Esophagus (tissue), 2 donors: ENCODE measurements around the gene TNPO2. TPM values are rescaled to one million over a fixed set of nuclear protein-coding genes. Genes with fewer than 3 reads are reported as not detected.
"Not testable (repeated sequence)": the region's sequence is repeated elsewhere in the genome, so short reads cannot be mapped to it uniquely, and the experiment has no call there.

Experiments used
- H3K27ac ChIP-seq, 2 donors: one replicate each; pipeline ENCODE4 v1.5.1; 2013; ENCODE audit warnings: low read depth in 2 of 2, mild to moderate bottlenecking in 2 of 2, inconsistent platforms in 1 of 2, low read length in 1 of 2, moderate library complexity in 1 of 2
- H3K27me3 ChIP-seq, 2 donors: one replicate each; pipeline ENCODE4 v1.6.1; 2013; ENCODE audit warnings: low read length in 2 of 2, control low read depth in 1 of 2, mild to moderate bottlenecking in 1 of 2; ENCODE audit not compliant: insufficient read depth in 2 of 2, control insufficient read depth in 1 of 2
- H3K36me3 ChIP-seq, 2 donors: one replicate each; pipeline ENCODE4 v1.6.1; 2013; ENCODE audit warnings: low read length in 1 of 2; ENCODE audit not compliant: control insufficient read depth in 2 of 2, insufficient read depth in 2 of 2
- H3K4me1 ChIP-seq, 2 donors: one replicate each; pipeline ENCODE4 v1.6.1; 2013; ENCODE audit warnings: low read length in 1 of 2; ENCODE audit not compliant: control insufficient read depth in 2 of 2, insufficient read depth in 2 of 2
- H3K4me3 ChIP-seq, 2 donors: one replicate each; pipeline ENCODE4 v1.5.1; 2013; ENCODE audit warnings: low read length in 2 of 2, mild to moderate bottlenecking in 2 of 2, low read depth in 1 of 2, moderate library complexity in 1 of 2
- H3K9me3 ChIP-seq, 2 donors: one replicate each; pipeline ENCODE4 v1.6.1; 2013; ENCODE audit warnings: mild to moderate bottlenecking in 2 of 2, low read depth in 1 of 2, low read length in 1 of 2, moderate library complexity in 1 of 2; ENCODE audit not compliant: control insufficient read depth in 2 of 2, insufficient read depth in 1 of 2
- WGBS, 2 donors: extraction: QIAGEN DNeasy Blood & Tissue Kit; methylation state at CpG; one replicate each; pipeline ENCODE4 v1.1.7; 2013; 5-methylcytosine and 5-hydroxymethylcytosine counted together
- polyA plus RNA-seq, 2 donors: library from polyadenylated mRNA; stranded (reverse); fragments of 200-250 nt; gene quantifications; one replicate each; pipeline ENCODE4 v1.2.3, GENCODE V29; 2013
- donor health status: healthy with polysubstance abuse.
- donor health status: Bipolar disorder and iron deficiency.

Gene TNPO2
- polyA plus RNA-seq, 2 donors: 29.7 to 37.2 TPM

DNA sequence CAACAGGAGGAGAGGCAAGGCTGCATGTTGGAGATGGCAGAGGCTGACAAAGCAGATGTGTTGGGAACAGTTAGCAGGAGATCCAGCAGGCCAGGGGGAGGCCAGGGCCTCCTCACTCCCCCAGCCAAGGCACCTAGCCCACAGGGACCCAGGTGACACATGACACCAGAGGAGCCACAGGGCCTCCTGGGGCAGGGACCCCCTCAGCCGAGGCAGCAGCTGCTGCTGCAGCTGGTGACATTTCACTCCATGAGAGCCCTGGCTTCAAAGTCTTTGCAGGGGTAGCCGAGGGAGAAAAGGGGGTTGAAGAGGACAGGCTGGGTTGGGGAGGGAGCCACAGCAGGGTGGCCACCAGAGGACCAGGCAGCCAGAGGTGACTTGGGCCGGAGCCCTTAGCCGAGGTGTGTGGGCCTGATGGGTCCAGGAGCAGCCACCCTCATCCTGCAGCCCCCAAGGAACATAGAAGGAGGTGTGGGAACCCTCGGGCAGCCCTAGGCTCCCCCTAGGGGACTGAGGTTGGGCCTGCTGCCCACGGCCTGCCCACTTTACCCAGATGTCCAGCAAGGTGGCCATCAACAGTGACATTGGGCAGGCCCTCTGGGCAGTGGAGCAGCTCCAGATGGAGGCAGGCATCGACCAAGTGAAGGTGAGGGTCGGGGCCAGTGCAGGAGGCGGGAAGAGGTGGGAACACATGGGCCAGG is 36.1 kb downstream of the TNPO2 start, which contains the start of gene GNG14:
Gene GNG14, plus strand, starts transcription at position 503 of the 701 bp plus-strand sequence. Its CDS starts 51 bp downstream, at position 554.
- no peaks in the 10 kb centered on the region for H3K27me3 ChIP-seq
- 85 to 88% methylated on average over 9 of the region's 9 CpGs for WGBS, 2 donors
- no peak within 1 kb of the TSS for H3K27ac ChIP-seq
- peaks cover 0 to 7% of the 10 kb centered on the region in 2 donors for H3K36me3 ChIP-seq
- H3K9me3 ChIP-seq: no peaks in the 10 kb centered on the region
- no peaks in the 10 kb centered on the region for H3K4me1 ChIP-seq
- no peak within 1 kb of the TSS for H3K4me3 ChIP-seq

DNA sequence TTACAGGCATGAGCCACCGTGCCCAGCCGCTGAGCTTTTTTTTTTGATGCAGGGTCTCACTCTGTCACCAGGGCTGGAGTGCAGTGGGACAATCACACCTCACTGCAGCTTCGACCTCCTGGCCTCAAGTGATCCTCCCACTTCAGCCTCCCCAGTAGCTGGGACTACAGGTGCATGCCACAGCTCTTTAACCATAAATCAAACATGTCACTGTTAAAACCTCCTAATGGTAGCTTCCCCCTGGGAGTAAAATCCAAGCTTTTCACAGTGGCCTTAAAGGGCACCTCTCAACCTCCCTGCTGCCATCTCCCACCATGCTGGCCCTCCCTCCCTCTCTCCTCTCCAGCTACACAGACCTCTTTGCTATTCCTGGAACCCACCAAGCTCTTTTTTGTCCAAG is 37.9 kb downstream of the TNPO2 start:
- no peak overlapping the region for H3K4me3 ChIP-seq
- WGBS, 2 donors: 84 to 88% methylated on average over 3 of the region's 3 CpGs
- no peak overlapping the region for H3K27ac ChIP-seq
- no peaks in the 10 kb centered on the region for H3K27me3 ChIP-seq
- no peaks in the 10 kb centered on the region for H3K9me3 ChIP-seq
- peaks cover 0 to 7% of the 10 kb centered on the region in 2 donors for H3K36me3 ChIP-seq
- no peaks in the 10 kb centered on the region for H3K4me1 ChIP-seq

DNA sequence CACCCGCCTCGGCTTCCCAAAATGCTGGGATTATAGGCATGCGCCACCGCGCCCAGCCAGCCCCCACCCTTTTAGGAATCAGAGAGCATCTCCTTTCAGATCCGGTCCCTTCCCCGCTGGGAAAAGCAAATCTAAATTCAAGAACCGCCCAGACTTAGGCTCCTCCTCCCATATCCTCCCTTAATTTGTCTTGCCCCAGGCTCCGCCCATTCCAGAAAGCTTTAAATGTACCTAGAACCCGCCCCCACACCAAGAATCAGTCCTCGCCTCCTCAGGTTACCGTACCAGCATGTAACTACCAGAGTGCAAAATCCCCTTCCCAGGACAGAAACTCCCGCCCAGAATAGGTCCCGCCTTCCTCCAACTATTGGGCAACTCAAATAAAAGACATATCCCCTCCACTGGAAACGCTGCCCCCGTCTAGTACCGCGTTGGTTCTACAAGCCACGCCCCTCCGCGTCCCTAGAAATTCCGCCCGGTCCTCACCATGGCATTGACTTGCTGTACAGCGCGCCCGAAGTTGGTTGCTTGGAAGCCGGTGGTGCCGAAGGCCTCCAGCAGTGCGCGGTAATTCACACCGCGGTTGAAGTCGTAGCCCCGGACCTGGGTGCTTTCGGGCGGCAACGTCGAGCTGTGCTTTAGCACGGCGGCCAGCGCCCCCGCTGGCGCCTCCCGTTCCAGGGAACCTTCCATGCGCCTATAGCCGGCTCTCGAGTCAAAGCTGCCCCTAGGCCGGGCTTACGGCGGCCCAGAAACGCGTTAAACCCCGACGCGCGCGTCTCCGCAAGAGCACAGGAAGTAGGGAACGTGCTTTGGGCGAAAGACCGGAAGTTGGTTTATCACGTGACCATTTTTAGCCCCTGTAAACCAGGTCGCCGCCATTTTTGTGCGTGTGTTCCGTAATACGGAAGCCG is 42.4 kb downstream of the TNPO2 start, which contains the start of gene DHPS:
Gene DHPS, minus strand, starts transcription at position 807 of the 914 bp plus-strand sequence. Its CDS starts 114 bp downstream, at position 693.
- Histone ChIP-seq H3K4me1 (peaks cover 0 to 5% of the 10 kb centered on the region in 2 donors), H3K4me3 (peak within 1 kb of the TSS; percentile 87 to 92), H3K9me3 (no peaks in the 10 kb centered on the region), H3K27me3 (no peaks in the 10 kb centered on the region), H3K27ac (peak within 1 kb of the TSS; percentile 99 to 100), H3K36me3 (peaks cover 11 to 20% of the 10 kb centered on the region in 2 donors)
- WGBS, 2 donors: 0% methylated on average over 68 of the region's 68 CpGs

DNA sequence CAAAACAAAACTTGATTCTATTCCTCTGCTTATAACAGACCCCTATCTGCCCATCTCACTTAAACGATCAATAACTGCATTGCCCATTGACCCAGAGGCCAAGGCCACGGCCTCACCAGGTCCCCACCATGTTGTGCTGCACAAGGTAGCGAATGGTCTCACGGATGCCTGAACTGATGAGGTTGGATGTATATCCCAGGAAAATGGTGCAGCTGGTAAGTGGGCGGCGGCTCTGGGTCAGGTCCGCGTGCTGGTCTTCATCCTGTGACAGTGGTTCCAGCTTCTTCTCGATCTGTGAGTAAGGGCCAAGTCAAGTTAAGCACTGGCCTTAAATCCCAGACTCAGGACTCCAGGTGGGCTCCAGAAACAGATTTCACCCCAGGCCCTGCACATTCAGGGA is 43.7 kb downstream of the TNPO2 start:
- H3K27ac ChIP-seq: no peak overlapping the region
- H3K4me3 ChIP-seq: no peak overlapping the region
- H3K27me3 ChIP-seq: no peaks in the 10 kb centered on the region
- peaks cover 11 to 33% of the 10 kb centered on the region in 2 donors for H3K36me3 ChIP-seq
- H3K9me3 ChIP-seq: no peaks in the 10 kb centered on the region
- WGBS, 2 donors: 92 to 95% methylated on average over 9 of the region's 9 CpGs
- peaks cover 0 to 5% of the 10 kb centered on the region in 2 donors for H3K4me1 ChIP-seq

DNA sequence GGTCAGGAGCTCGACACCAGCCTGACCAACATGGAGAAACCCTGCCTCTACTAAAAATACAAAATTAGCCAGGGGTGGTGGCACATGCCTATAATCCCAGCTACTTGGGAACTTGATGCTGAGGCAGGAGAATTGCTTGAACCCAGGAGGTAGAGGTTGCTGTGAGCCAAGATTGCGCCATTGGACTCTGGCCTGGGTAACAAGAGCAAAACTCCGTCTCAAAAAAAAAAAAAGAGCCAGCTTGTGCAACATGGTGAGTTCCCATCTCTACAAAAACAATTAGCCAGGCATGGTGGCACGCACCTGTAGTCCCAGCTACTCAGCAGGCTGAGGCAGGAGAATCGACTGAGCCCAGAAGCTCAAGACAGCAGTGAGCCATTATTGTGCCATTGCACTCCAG is 45.7 kb downstream of the TNPO2 start:
- H3K27ac ChIP-seq, H3K4me3 ChIP-seq, H3K27me3 ChIP-seq, H3K4me1 ChIP-seq, H3K9me3 ChIP-seq: not testable (repeated sequence)
- 88 to 91% methylated on average over 5 of the region's 5 CpGs for WGBS, 2 donors
- peaks cover 18 to 44% of the 10 kb centered on the region in 2 donors for H3K36me3 ChIP-seq

DNA sequence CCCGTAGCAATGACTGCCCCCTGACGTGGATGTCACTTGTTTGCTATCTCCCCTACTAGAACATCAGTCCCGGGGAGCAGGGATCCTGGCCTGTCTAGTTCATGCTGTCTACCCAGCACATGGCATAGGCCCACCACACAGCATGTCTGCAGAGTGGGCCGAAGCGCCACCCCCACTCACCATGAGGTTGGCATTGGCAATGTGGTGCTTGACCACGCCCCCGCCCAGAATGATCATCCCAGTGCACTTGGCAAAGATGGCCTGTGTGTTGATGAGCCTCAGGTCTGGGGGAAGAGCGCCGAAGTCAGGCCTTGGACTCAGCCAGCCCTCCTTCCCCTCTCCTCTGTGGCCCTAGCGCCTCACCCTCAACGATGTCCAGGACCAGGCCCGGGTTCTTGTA is 46.8 kb downstream of the TNPO2 start:
- 89 to 92% methylated on average over 12 of the region's 12 CpGs for WGBS, 2 donors
- peaks cover 18 to 50% of the 10 kb centered on the region in 2 donors for H3K36me3 ChIP-seq

DNA sequence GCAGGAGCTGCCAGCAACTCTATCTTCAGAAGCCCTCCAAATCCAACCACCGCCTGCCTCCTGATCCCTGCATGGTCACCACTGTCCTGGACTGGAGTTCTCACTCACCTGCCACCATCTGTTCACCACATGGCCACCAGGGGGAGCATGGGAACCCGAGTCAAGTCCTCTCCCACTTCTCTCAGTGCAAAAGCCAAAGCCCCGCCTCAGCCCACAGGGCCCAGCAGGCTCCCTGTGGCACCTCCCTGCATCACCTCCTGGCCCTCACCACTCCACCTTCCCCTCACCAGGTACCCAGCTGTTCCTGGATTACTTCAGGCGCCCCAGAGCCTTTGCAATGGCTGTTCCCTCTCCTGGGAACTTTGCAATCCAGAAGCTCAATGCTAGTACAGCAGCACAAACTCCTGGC is 47.3 kb downstream of the TNPO2 start:
- peaks cover 18 to 50% of the 10 kb centered on the region in 2 donors for H3K36me3 ChIP-seq

More for the DNA sequence above, 46.8 kb downstream of the TNPO2 start:
- Histone ChIP-seq H3K27me3 (no peaks in the 10 kb centered on the region), H3K4me1 (peaks cover 0 to 5% of the 10 kb centered on the region in 2 donors), H3K27ac (no peak overlapping the region), H3K9me3 (no peaks in the 10 kb centered on the region), H3K4me3 (no peak overlapping the region)

DNA sequence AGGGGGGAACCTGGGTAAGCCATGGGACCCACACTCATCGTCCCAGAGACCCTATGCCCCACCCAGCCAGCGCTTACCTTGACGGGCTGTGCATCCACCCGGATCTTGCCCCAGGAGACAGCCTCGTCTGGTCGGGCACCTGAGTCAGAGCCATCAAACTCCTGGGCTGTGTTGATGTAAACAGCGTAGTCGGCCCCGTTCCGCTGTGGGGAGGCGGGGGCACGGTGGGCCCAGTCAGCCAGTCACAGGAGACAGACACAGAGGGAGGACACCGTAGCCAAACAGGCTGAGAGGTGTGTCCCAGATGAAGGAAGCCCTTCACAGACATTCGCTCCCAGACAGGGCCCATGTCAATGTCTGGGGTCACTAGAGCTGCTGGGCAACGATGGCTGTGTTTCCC is 47.8 kb downstream of the TNPO2 start:
- WGBS, 2 donors: 83 to 84% methylated on average over 15 of the region's 15 CpGs
- H3K4me1 ChIP-seq: peaks cover 0 to 5% of the 10 kb centered on the region in 2 donors
- peaks cover 18 to 50% of the 10 kb centered on the region in 2 donors for H3K36me3 ChIP-seq

More for the DNA sequence above, 47.3 kb downstream of the TNPO2 start:
- Histone ChIP-seq H3K4me1 (peaks cover 0 to 5% of the 10 kb centered on the region in 2 donors), H3K27ac (no peak overlapping the region), H3K4me3 (no peak overlapping the region), H3K9me3 (no peaks in the 10 kb centered on the region), H3K27me3 (no peaks in the 10 kb centered on the region)
- 9 to 18% methylated on average over 4 of the region's 4 CpGs for WGBS, 2 donors

DNA sequence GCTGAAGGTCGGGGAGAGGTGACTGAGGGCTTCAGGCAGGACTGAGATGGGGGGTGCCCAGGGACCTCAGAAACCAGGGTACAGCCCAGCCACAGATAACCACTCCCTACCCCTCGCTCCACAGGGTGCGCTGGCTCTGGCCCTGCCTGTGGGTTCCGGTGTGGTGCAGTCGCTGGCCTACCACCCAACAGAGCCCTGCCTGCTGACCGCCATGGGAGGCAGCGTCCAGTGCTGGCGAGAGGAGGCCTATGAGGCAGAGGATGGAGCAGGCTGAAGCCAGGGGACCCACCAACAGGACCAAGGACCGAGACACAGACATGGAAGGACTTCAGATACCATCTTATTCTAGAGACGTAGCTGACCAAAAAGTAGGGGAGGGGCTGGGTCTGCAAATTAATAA is 48.3 kb downstream of the TNPO2 start:
- H3K9me3 ChIP-seq: no peaks in the 10 kb centered on the region
- peaks cover 18 to 50% of the 10 kb centered on the region in 2 donors for H3K36me3 ChIP-seq
- no peak overlapping the region for H3K4me3 ChIP-seq
- WGBS, 2 donors: 93 to 95% methylated on average over 10 of the region's 10 CpGs
- no peaks in the 10 kb centered on the region for H3K27me3 ChIP-seq
- H3K27ac ChIP-seq: no peak overlapping the region
- H3K4me1 ChIP-seq: peaks cover 3 to 7% of the 10 kb centered on the region in 2 donors

More for the DNA sequence above, 47.8 kb downstream of the TNPO2 start:
- Histone ChIP-seq H3K27me3 (no peaks in the 10 kb centered on the region), H3K9me3 (no peaks in the 10 kb centered on the region), H3K4me3 (no peak overlapping the region), H3K27ac (peak overlapping the region in 1 of 2 donors; percentile 8)
